Heart right ventricle (tissue), 16 donors: ENCODE data around the gene BCL2. TPM values are rescaled to one million over a fixed set of nuclear protein-coding genes. Genes with fewer than 3 reads are reported as not detected.
A peak's percentile ranks its signal among the peaks of the same experiment; 100 is the strongest.

Experiments used
- ATAC-seq, 8 donors: fragments of 200-7000 bp; cut with Tn5 transposase; one replicate each; pipeline ENCODE4 v1.9.1; 2020; ENCODE audit warnings: mild to moderate bottlenecking in 8 of 8, moderate library complexity in 8 of 8, moderate number of reproducible peaks in 1 of 8
- DNase-seq, 2 donors: peaks; one replicate each; pipeline ENCODE4 v3.0.0-alpha.2; 2020
- H3K27ac ChIP-seq, 10 donors: fragments of 200-600 bp; sonication (generic) in 2 of 10; one replicate each; pipeline versions ENCODE4 v1.5.0 to v1.8.0; 2020 to 2022; ENCODE audit warnings: mild to moderate bottlenecking in 3 of 10
- H3K27me3 ChIP-seq, 7 donors: fragments of 200-600 bp; one replicate each; pipeline ENCODE4 v1.8.0; 2021 to 2022; ENCODE audit warnings: mild to moderate bottlenecking in 2 of 7
- H3K36me3 ChIP-seq, 9 donors: fragments of 200-600 bp; sonication (generic) in 1 of 9; one replicate each; pipeline versions ENCODE4 v1.5.0 to v1.8.0; 2020 to 2022; ENCODE audit warnings: mild to moderate bottlenecking in 2 of 9
- H3K4me1 ChIP-seq, 9 donors: fragments of 200-600 bp; sonication (generic) in 1 of 9; one replicate each; pipeline versions ENCODE4 v1.5.0 to v1.8.0; 2020 to 2022; ENCODE audit warnings: mild to moderate bottlenecking in 4 of 9
- H3K4me3 ChIP-seq, 10 donors: fragments of 200-600 bp; sonication (generic) in 2 of 10; one replicate each; pipeline versions ENCODE4 v1.5.0 to v1.8.0; 2020 to 2022; ENCODE audit warnings: mild to moderate bottlenecking in 7 of 10, moderate library complexity in 2 of 10
- H3K9me3 ChIP-seq, 11 donors: fragments of 200-600 bp in 10 of 11; sonication (generic) in 2 of 11; one replicate each; pipeline versions ENCODE4 v1.5.0 to v1.8.0; 2013 to 2022; ENCODE audit warnings: mild to moderate bottlenecking in 2 of 11, control low read depth in 1 of 11, moderate library complexity in 1 of 11
- CTCF ChIP-seq, 9 donors: fragments of 200-600 bp; sonication (generic) in 2 of 9; IDR thresholded peaks; one replicate each; pipeline versions ENCODE4 v1.5.0 to v1.8.0; 2021 to 2022; ENCODE audit warnings: antibody characterized with exemption in 9 of 9, mild to moderate bottlenecking in 5 of 9, moderate library complexity in 1 of 9
- WGBS, 2 donors: extraction: QIAGEN DNeasy Blood & Tissue Kit; methylation state at CpG; one replicate each; pipeline ENCODE4 v1.1.7; 2013; ENCODE audit warnings: inconsistent platforms in 1 of 2; 5-methylcytosine and 5-hydroxymethylcytosine counted together
- intact Hi-C, 10 donors: fragments of 100-400 bp; cut with DNase I; formaldehyde crosslinking; loops; one replicate each; pipeline versions ENCODE4 v1.11.1 to v1.14.2; 2022
- polyA plus RNA-seq, 2 donors: library from polyadenylated mRNA; stranded (reverse); fragments of 200-250 nt; gene quantifications; one replicate each; pipeline ENCODE4 v1.2.3, GENCODE V29; 2013
- total RNA-seq, 10 donors: library from RNA; stranded (reverse); fragmentation: NEBNext Ultra II Directional in 3 of 10; extraction: Animal tissue kit (Norgen Biotek cat#: 25700) in 3 of 10; gene quantifications; one replicate each; pipeline versions ENCODE4 v1.2.1 to v1.2.4, GENCODE V29; 2021 to 2023
- donor health status: Arrhythmogenic right ventricular cardiomyopathy.
- donor health status: ischemic (EF 13 %, LVEDD 7.1; RV severe dilation, severe dysfunction).
- donor health status: healthy with polysubstance abuse.
- donor health status: DM: no; HTN: yes; CAD: no.
- donor health status: DM: no; HTN: no; CAD: no.
- donor health status: ischemic (EF 25% LVEDD 6.9; RV normal size, moderate dysfunction).
- donor health status: ischemic (EF 25% LVEDD 5.7; RV mildly dilated, moderate dysfunction).
- donor health status: healthy.
- donor health status: DM: yes; HTN: yes; CAD: no.
- donor health status: Ischemic cardiomyopathy.
- donor health status: ischemic (EF 35%, LVEDD 5.7; RV mildly dilated, moderate dysfunction).
- donor health status: nonischemic (EF 11% LVEDD 7.7; RV severe dilation, severe dysfunction).
- donor health status: DM: yes; HTN: yes; CAD: no.
- donor health status: PGD.
- donor health status: ischemic (EF 29% LVEDD 5.4; RV normal size, mild dysfunction).
- donor health status: nonischemic (EF 23%, LVEDD 6.1; RV moderate dilation, normal function).

The BCL2 gene
- total and polyA plus RNA-seq, 12 donors = 1.5 to 23.1 (median 9.6) TPM

- WGBS, 2 donors = 91 to 93% methylated on average over 5 of the region's 5 CpGs
- ATAC-seq = no peak
- intact Hi-C loops = no loop called here
- Histone ChIP-seq H3K27me3 (no peaks in the 10 kb centered on the region), H3K4me1 (peaks cover 3 to 59% (median 38%) of the 10 kb centered on the region in 9 donors), H3K4me3 (no peak overlapping the region), H3K36me3 (no peaks in the 10 kb centered on the region), H3K27ac (no peak overlapping the region), H3K9me3 (no peaks in the 10 kb centered on the region)
- no peak for TF ChIP-seq CTCF (IDR thresholded peaks at IDR 0.05)
- no peak for DNase-seq
These were observed 10.1 kb downstream of the BCL2 start for GRCh38 chr18:63309422-63309821.

GRCh38 chr18:63307551-63308200 is 11.9 kb downstream of the BCL2 start:
- peak in 6 of 8 donors; percentile 54 to 85 (median 72) for ATAC-seq
- no peak for TF ChIP-seq CTCF (IDR thresholded peaks at IDR 0.05)
- no peaks in the 10 kb centered on the region for H3K36me3 ChIP-seq
- peak overlapping the region in 9 of 10 donors; percentile 7 to 69 (median 45) for H3K27ac ChIP-seq
- no peaks in the 10 kb centered on the region for H3K9me3 ChIP-seq
- H3K4me3 ChIP-seq = peak overlapping the region in 1 of 10 donors; percentile 5
- 51 to 58% methylated on average over 2 of the region's 2 CpGs for WGBS, 2 donors
- DNase-seq = peak in 1 of 2 donors; percentile 16
- intact Hi-C loops = no loop called here
- peaks cover 0 to 58% (median 40%) of the 10 kb centered on the region in 9 donors for H3K4me1 ChIP-seq
- H3K27me3 ChIP-seq = no peaks in the 10 kb centered on the region

GRCh38 chr18:63306819-63307550 is 12.6 kb downstream of the BCL2 start:
- intact Hi-C loops = no loop called here
- H3K4me3 ChIP-seq = no peak overlapping the region
- no peaks in the 10 kb centered on the region for H3K36me3 ChIP-seq
- no peaks in the 10 kb centered on the region for H3K9me3 ChIP-seq
- WGBS, 2 donors = 80 to 85% methylated on average over 7 of the region's 7 CpGs
- peak overlapping the region in 9 of 10 donors; percentile 7 to 69 (median 45) for H3K27ac ChIP-seq
- H3K4me1 ChIP-seq = peaks cover 0 to 63% (median 47%) of the 10 kb centered on the region in 9 donors
- no peaks in the 10 kb centered on the region for H3K27me3 ChIP-seq
- TF ChIP-seq CTCF (IDR thresholded peaks at IDR 0.05) = no peak
- DNase-seq = no peak
- no peak for ATAC-seq

- no peak overlapping the region for H3K4me3 ChIP-seq
- intact Hi-C loops = no loop called here
- ATAC-seq (no peak), DNase-seq (no peak)
- H3K9me3 ChIP-seq = no peaks in the 10 kb centered on the region
- no peak for TF ChIP-seq CTCF (IDR thresholded peaks at IDR 0.05)
- peaks cover 0 to 63% (median 44%) of the 10 kb centered on the region in 9 donors for H3K4me1 ChIP-seq
- H3K27ac ChIP-seq = peak overlapping the region in 1 of 10 donors; percentile 45
- H3K36me3 ChIP-seq = no peaks in the 10 kb centered on the region
- no peaks in the 10 kb centered on the region for H3K27me3 ChIP-seq
- WGBS, 2 donors = 85 to 86% methylated on average over 6 of the region's 6 CpGs
These were observed 13.3 kb downstream of the BCL2 start for GRCh38 chr18:63306249-63306648.
